T-cell (primary cell): ENCODE measurements around the gene RAD9A. TPM values are rescaled to one million over a fixed set of nuclear protein-coding genes. Genes with fewer than 3 reads are reported as not detected.
A peak's percentile ranks its signal among the peaks of the same experiment; 100 is the strongest.

Experiments used
- ATAC-seq, 4 experiments: fragments of 200-7000 bp in 3 of 4; fragments of 150-1000 bp in 1 of 4; cut with Tn5 transposase; replicated peaks in 1 of 4; 1 replicate in 3 of 4; 2 replicates in 1 of 4; pipeline ENCODE4 v1.10.0; 2021; ENCODE audit warnings: moderate library complexity in 3 of 4, mild to moderate bottlenecking in 2 of 4, moderate number of reproducible peaks in 1 of 4
- CTCF ChIA-PET, 2 donors: fragments of 300-600 bp; sonication (Branson Sonifier 250); formaldehyde crosslinking; loops; one replicate each; lab custom pipeline; 2022; ENCODE audit warnings: antibody characterized with exemption in 2 of 2; lab: Charles Lee
- POLR2A ChIA-PET, 2 donors: fragments of 300-600 bp; sonication (Branson Sonifier 250); formaldehyde crosslinking; loops; one replicate each; lab custom pipeline; 2022; ENCODE audit warnings: antibody characterized with exemption in 2 of 2; lab: Charles Lee
- DNase-seq, 35 experiments: peaks; one replicate each; pipeline versions ENCODE4 v3.0.0 to v3.0.0-alpha.2; 2013 to 2023
- H3K27ac ChIP-seq: one replicate; pipeline ENCODE4 v1.5.1; 2013; ENCODE audit warnings: low read length
- H3K27me3 ChIP-seq, 2 experiments: replicated peaks in 1 of 2; 1 replicate in 1 of 2; 2 replicates in 1 of 2; pipeline versions ENCODE4 v1.6.1 to v1.7.0; 2013; ENCODE audit warnings: low read length in 1 of 2, mixed read lengths in 1 of 2; ENCODE audit not compliant: control insufficient read depth in 2 of 2, insufficient read depth in 2 of 2; ENCODE audit errors: extremely low read depth in 1 of 2
- H3K36me3 ChIP-seq, 2 donors: 1 replicate in 1 of 2; 2 replicates in 1 of 2; pipeline versions ENCODE4 v1.6.1 to v1.7.0; 2013; ENCODE audit warnings: low read length in 1 of 2; ENCODE audit not compliant: control insufficient read depth in 2 of 2, insufficient read depth in 1 of 2; ENCODE audit errors: extremely low read depth in 1 of 2
- H3K4me1 ChIP-seq, 2 experiments: 1 replicate in 1 of 2; 2 replicates in 1 of 2; pipeline versions ENCODE4 v1.6.1 to v1.7.0; 2013; ENCODE audit warnings: low read length in 2 of 2, mixed read lengths in 1 of 2; ENCODE audit not compliant: insufficient read depth in 2 of 2, control insufficient read depth in 1 of 2; ENCODE audit errors: extremely low read depth in 1 of 2
- H3K4me3 ChIP-seq, 2 donors: 1 replicate in 1 of 2; 2 replicates in 1 of 2; pipeline versions ENCODE4 v1.5.1 to v1.7.0; 2013; ENCODE audit warnings: mild to moderate bottlenecking in 2 of 2, low read length in 1 of 2, moderate library complexity in 1 of 2; ENCODE audit not compliant: control insufficient read depth in 1 of 2; ENCODE audit errors: extremely low read depth in 1 of 2
- H3K9me3 ChIP-seq: 2 replicates; pipeline ENCODE4 v1.7.0; 2013
- H3K27ac Mint-ChIP-seq, 2 donors: one replicate each; pipeline ENCODE4 v1.8.0; 2020 to 2021; ENCODE audit warnings: mild to moderate bottlenecking in 2 of 2, mixed read lengths in 2 of 2
- H3K27me3 Mint-ChIP-seq, 2 donors: one replicate each; pipeline ENCODE4 v1.8.0; 2021 to 2022; ENCODE audit warnings: mixed read lengths in 2 of 2
- H3K36me3 Mint-ChIP-seq: one replicate; pipeline ENCODE4 v1.8.0; 2021; ENCODE audit warnings: mixed read lengths
- H3K4me1 Mint-ChIP-seq, 3 donors: one replicate each; pipeline ENCODE4 v1.8.0; 2020 to 2022; ENCODE audit warnings: mixed read lengths in 3 of 3, mild to moderate bottlenecking in 1 of 3
- H3K4me3 Mint-ChIP-seq, 3 donors: one replicate each; pipeline ENCODE4 v1.8.0; 2020 to 2022; ENCODE audit warnings: mild to moderate bottlenecking in 3 of 3, mixed read lengths in 3 of 3, moderate library complexity in 3 of 3
- H3K9me3 Mint-ChIP-seq, 3 donors: one replicate each; pipeline ENCODE4 v1.8.0; 2020 to 2022; ENCODE audit warnings: mixed read lengths in 3 of 3
- WGBS: methylation state at CpG from one replicate; pipeline ENCODE4 v1.1.5; 2013; ENCODE audit warnings: missing lambda C conversion rate; ENCODE audit not compliant: insufficient coverage; 5-methylcytosine and 5-hydroxymethylcytosine counted together
- total RNA-seq, 35 experiments: library from RNA in 6 of 35; stranded (reverse) in 6 of 35; fragments of 120-200 nt in 1 of 35; gene quantifications; one replicate each; pipeline versions ENCODE4 v1.2.1 to v1.2.4 and lab custom pipeline; 2013 to 2026

Gene RAD9A
- total RNA-seq, 5 donors from 2014 or later (not counting 1 experiment from before 2014, with no cell fraction given) = 34.9 to 63.8 (median 56.2) TPM

GRCh38 chr11:67376873-67377808, 14.6 kb upstream of the RAD9A start:
- CTCF ChIA-PET = interaction anchor here (0.6 to 7.0 kb wide), 5 partner anchors 17 to 52 kb away, joined by 3 to 128 read pairs (median 5); partner anchors contain the start of gene POLD4 (in 1 of the 2)
- Mint-ChIP-seq H3K36me3 (no peaks in the 10 kb centered on the region), H3K9me3 (no peaks in the 10 kb centered on the region), H3K27ac (peak overlapping the region; percentile 14 to 55), H3K4me3 (no peak overlapping the region), H3K27me3 (peaks cover 7 to 8% of the 10 kb centered on the region in 2 donors), H3K4me1 (peaks cover 16 to 29% (median 18%) of the 10 kb centered on the region in 3 donors)
- Histone ChIP-seq H3K4me1 (peaks cover 8 to 32% of the 10 kb centered on the region in 2 experiments), H3K9me3 (no peaks in the 10 kb centered on the region), H3K36me3 (no peaks in the 10 kb centered on the region), H3K4me3 (no peak overlapping the region), H3K27ac (no peak overlapping the region), H3K27me3 (peaks cover 0 to 36% of the 10 kb centered on the region in 2 experiments)
- WGBS = 100% methylated on average over 1 of the region's 6 CpGs
- POLR2A ChIA-PET = no interaction called here
- ATAC-seq = no peak
- DNase-seq = no peak

GRCh38 chr11:67378544-67378943, 13.2 kb upstream of the RAD9A start:
- ChIA-PET POLR2A (no interaction called here), CTCF (interaction anchor here (0.7 to 7.0 kb wide), 3 partner anchors 12 to 90 kb away, joined by 5 to 128 read pairs (median 6); partner anchors contain the start of gene POLD4 (in 1 of the 2))
- ATAC-seq (no peak), DNase-seq (no peak)
- Histone ChIP-seq H3K36me3 (no peaks in the 10 kb centered on the region), H3K27ac (no peak overlapping the region), H3K9me3 (no peaks in the 10 kb centered on the region), H3K4me3 (no peak overlapping the region), H3K4me1 (peaks cover 7 to 35% of the 10 kb centered on the region in 2 experiments), H3K27me3 (peaks cover 0 to 38% of the 10 kb centered on the region in 2 experiments)
- Mint-ChIP-seq H3K9me3 (no peaks in the 10 kb centered on the region), H3K4me1 (peaks cover 18 to 30% (median 22%) of the 10 kb centered on the region in 3 donors), H3K4me3 (no peak overlapping the region), H3K27ac (no peak overlapping the region), H3K27me3 (peaks cover 7 to 8% of the 10 kb centered on the region in 2 donors), H3K36me3 (no peaks in the 10 kb centered on the region)
- 100% methylated on average over 2 of the region's 4 CpGs for WGBS

GRCh38 chr11:67379061-67380058, 12.4 kb upstream of the RAD9A start:
- Histone ChIP-seq H3K27ac (no peak overlapping the region), H3K36me3 (no peaks in the 10 kb centered on the region), H3K4me1 (peaks cover 2 to 27% of the 10 kb centered on the region in 2 experiments), H3K9me3 (no peaks in the 10 kb centered on the region), H3K4me3 (no peak overlapping the region), H3K27me3 (peaks cover 0 to 31% of the 10 kb centered on the region in 2 experiments)
- no peaks in the 10 kb centered on the region for H3K9me3 Mint-ChIP-seq
- CTCF ChIA-PET = interaction anchor here (0.6 to 7.0 kb wide), 4 partner anchors 9 to 72 kb away, joined by 3 to 128 read pairs (median 20); partner anchors contain the start of gene POLD4 (in 1 of the 2)
- H3K4me3 Mint-ChIP-seq = no peak overlapping the region
- DNase-seq = no peak
- WGBS = 96% methylated on average over 12 of the region's 23 CpGs
- H3K27ac Mint-ChIP-seq = no peak overlapping the region
- H3K4me1 Mint-ChIP-seq = peaks cover 14 to 24% (median 14%) of the 10 kb centered on the region in 3 donors
- POLR2A ChIA-PET = no interaction called here
- peaks cover 3 to 5% of the 10 kb centered on the region in 2 donors for H3K27me3 Mint-ChIP-seq
- ATAC-seq = no peak
- no peaks in the 10 kb centered on the region for H3K36me3 Mint-ChIP-seq

DNA sequence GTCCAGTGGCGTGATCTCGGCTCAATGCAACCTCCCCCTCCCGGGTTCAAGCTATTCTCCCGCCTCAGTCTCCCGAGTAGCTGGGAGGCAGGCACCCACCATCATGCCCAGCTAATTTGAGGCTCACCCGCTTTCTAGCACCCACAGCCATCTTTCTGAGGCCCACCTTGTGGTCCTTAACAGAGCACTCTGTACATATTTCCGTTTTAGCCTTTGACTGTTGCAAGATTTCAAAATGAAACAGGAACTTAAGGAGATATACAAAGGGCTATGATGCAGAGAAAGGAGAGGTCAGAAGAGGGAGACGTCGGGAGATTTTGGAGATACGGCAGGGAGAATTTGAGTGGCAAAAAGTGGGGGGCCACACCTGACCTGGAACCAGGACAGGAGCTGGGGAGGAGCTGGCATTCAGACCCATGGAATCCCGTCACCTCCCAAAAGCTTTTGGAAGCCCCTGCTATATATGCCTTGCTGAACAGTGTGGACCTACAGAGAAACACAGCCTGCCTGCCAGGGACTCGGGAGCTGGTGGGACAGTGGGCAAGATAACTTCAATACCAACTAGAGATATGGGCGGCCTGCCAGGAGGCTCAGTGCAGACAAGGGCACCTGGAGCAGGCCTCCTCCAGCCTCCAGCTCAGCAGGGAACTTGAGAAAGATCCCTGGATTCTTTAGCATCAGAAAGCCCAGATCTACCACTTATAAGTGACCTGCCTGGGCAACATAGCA, 10.4 kb upstream of the RAD9A start:
- Histone ChIP-seq H3K36me3 (no peaks in the 10 kb centered on the region), H3K4me1 (peaks cover 0 to 8% of the 10 kb centered on the region in 2 experiments), H3K27ac (no peak overlapping the region), H3K9me3 (no peaks in the 10 kb centered on the region), H3K4me3 (no peak overlapping the region), H3K27me3 (peaks cover 0 to 18% of the 10 kb centered on the region in 2 experiments)
- Mint-ChIP-seq H3K27me3 (peaks cover 3 to 8% of the 10 kb centered on the region in 2 donors), H3K4me1 (peaks cover 5 to 13% (median 5%) of the 10 kb centered on the region in 3 donors), H3K36me3 (no peaks in the 10 kb centered on the region), H3K4me3 (no peak overlapping the region), H3K9me3 (no peaks in the 10 kb centered on the region), H3K27ac (peak overlapping the region; percentile 13 to 76)
- ChIA-PET POLR2A (interaction anchor here in 1 of 2 donors (0.6 kb wide), 1 partner anchor 39 kb away, joined by 4 read pairs; no protein-coding TSS in a partner anchor), CTCF (interaction anchor here (0.6 to 7.0 kb wide), 14 partner anchors 7 to 128 kb away, joined by 3 to 128 read pairs (median 4); partner anchors contain the start of genes POLD4 (in 2 of the 2) and CLCF1 (in 1 of the 2))
- ATAC-seq (no peak), DNase-seq (no peak)
- 80% methylated on average over 10 of the region's 13 CpGs for whole genome bisulfite sequencing

DNA sequence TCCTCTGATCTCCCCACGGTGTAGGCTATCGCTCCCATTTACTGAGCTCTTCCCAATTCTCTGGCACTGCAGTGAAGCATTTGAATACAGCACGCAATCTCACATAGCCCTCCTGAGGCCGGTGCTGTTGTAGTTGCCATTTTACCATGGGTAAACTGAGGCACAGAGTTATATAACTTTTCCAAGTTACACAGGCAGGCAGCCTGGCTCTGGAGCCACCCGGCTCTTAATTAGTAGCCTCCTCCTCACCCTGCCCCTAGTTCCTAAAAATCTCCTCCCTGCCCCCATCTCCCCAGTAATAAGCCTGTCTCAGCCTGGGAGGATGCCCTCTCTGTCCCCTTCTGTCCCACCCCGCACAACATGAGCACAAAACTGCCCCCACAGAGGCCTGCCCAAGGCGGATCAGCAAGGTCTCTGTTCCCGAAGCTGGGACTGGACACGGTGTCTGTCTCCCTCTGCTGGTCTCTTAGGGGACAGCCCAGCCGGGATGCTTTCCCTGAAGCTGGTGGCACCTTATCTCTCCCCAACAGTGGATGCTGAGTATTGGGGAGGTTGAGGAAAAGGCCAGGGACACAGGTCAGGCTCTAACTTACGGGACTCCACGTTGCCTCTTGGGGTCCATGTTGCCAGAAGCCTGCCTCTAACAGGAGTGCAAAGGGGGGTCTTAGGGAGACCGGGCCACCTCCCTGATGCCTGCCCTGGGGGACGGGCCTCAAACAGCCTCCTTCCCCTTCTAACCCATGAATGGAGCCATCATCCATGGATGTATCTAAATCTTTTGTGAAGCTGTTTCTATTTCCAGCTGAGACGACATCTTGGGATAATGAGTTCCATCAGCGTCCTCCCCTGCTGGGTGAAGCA, 9.3 kb upstream of the RAD9A start:
- H3K4me3 ChIP-seq = no peak overlapping the region
- WGBS = 61% methylated on average over 9 of the region's 16 CpGs
- no peak overlapping the region for H3K27ac ChIP-seq
- peak; percentile 91 to 95 (median 92) for ATAC-seq
- H3K27ac Mint-ChIP-seq = peak overlapping the region in 1 of 2 donors; percentile 19
- H3K4me3 Mint-ChIP-seq = no peak overlapping the region
- ChIA-PET CTCF (interaction anchor here (0.5 to 7.0 kb wide), 17 partner anchors 9 to 213 kb away, joined by 3 to 128 read pairs (median 5); partner anchors contain the start of genes POLD4 (in 2 of the 2) and CLCF1 (in 1 of the 2)), POLR2A (interaction anchor here in 1 of 2 donors (0.6 kb wide), 1 partner anchor 40 kb away, joined by 4 read pairs; no protein-coding TSS in a partner anchor)
- peaks cover 3 to 8% of the 10 kb centered on the region in 2 donors for H3K27me3 Mint-ChIP-seq
- DNase-seq = peak; percentile 54 to 90 (median 78)
- H3K4me1 Mint-ChIP-seq = peaks cover 5 to 13% (median 5%) of the 10 kb centered on the region in 3 donors
- no peaks in the 10 kb centered on the region for H3K36me3 ChIP-seq
- peaks cover 0 to 8% of the 10 kb centered on the region in 2 experiments for H3K4me1 ChIP-seq
- H3K9me3 ChIP-seq = no peaks in the 10 kb centered on the region
- no peaks in the 10 kb centered on the region for H3K9me3 Mint-ChIP-seq
- peaks cover 0 to 14% of the 10 kb centered on the region in 2 experiments for H3K27me3 ChIP-seq
- no peaks in the 10 kb centered on the region for H3K36me3 Mint-ChIP-seq
